HepG2 (cell line): ENCODE measurements around the gene C5orf15. TPM values are rescaled to one million over a fixed set of nuclear protein-coding genes. Genes with fewer than 3 reads are reported as not detected.

Source experiments
- CREM ChIP-seq, 2 experiments: sonication (generic) in 1 of 2; formaldehyde crosslinking in 1 of 2; IDR thresholded peaks; 2 replicates each; pipeline versions ENCODE4 v1.4.0 to v1.6.1; 2016 to 2020; ENCODE audit warnings: antibody characterized with exemption in 1 of 2, mild to moderate bottlenecking in 1 of 2, missing genetic modification reagents in 1 of 2
- ELF3 ChIP-seq: IDR thresholded peaks from 2 replicates; pipeline ENCODE4 v1.6.1; 2016; ENCODE audit warnings: missing genetic modification reagents, missing compliant biosample characterization
- FOSL2 ChIP-seq: sonication (generic); formaldehyde crosslinking; IDR thresholded peaks from 2 replicates; pipeline ENCODE4 v1.4.0; 2020; ENCODE audit warnings: missing genetic modification reagents
- FOXC1 ChIP-seq: sonication (generic); formaldehyde crosslinking; IDR thresholded peaks from 2 replicates; pipeline ENCODE4 v1.8.0; 2022; ENCODE audit warnings: mild to moderate bottlenecking, missing genetic modification reagents, borderline replicate concordance
- MBNL3 ChIP-seq: fragments of 250-450 bp; sonication (Bioruptor Pico); conservative IDR thresholded peaks from 2 replicates; pipeline ENCODE4 v1.8.0; 2022; ENCODE audit warnings: mild to moderate bottlenecking, inconsistent platforms
- MED8 ChIP-seq: sonication (generic); formaldehyde crosslinking; IDR thresholded peaks from 2 replicates; pipeline ENCODE4 v1.8.1; 2023; ENCODE audit warnings: mild to moderate bottlenecking, missing genetic modification reagents; ENCODE audit not compliant: insufficient replicate concordance
- PHF8 ChIP-seq: sonication (generic); formaldehyde crosslinking; IDR thresholded peaks from 2 replicates; pipeline ENCODE4 v1.5.0; 2020; ENCODE audit warnings: missing genetic modification reagents
- PRDM15 ChIP-seq: sonication (generic); formaldehyde crosslinking; IDR thresholded peaks from 2 replicates; pipeline ENCODE4 v1.4.0; 2020; ENCODE audit warnings: missing genetic modification reagents
- REPIN1 ChIP-seq: sonication (generic); formaldehyde crosslinking; IDR thresholded peaks from 2 replicates; pipeline ENCODE4 v1.8.0; 2022; ENCODE audit warnings: missing genetic modification reagents, low read depth, mild to moderate bottlenecking, borderline replicate concordance
- SAP130 ChIP-seq: IDR thresholded peaks from 2 replicates; pipeline ENCODE4 v1.6.1; 2016; ENCODE audit warnings: low read depth
- THAP11 ChIP-seq: IDR thresholded peaks from 2 replicates; pipeline ENCODE4 v1.6.1; 2016; ENCODE audit warnings: missing biosample characterization, missing genetic modification reagents
- ZNF431 ChIP-seq: sonication (generic); formaldehyde crosslinking; IDR thresholded peaks from 2 replicates; pipeline ENCODE4 v1.9.0; 2022; ENCODE audit warnings: missing genetic modification reagents, low read depth, mild to moderate bottlenecking, borderline replicate concordance
- ZNF580 ChIP-seq: IDR thresholded peaks from 2 replicates; pipeline ENCODE4 v1.6.1; 2016; ENCODE audit warnings: low read depth, borderline replicate concordance
- polyA plus RNA-seq, 8 experiments: library from polyadenylated mRNA; depleted of rRNA in 3 of 8; stranded (reverse) in 7 of 8; unstranded in 1 of 8; fragments of >200 nt; fragmentation: Illumina TruSeq in 4 of 8; extraction: Trizol in 4 of 8; gene quantifications; 2 replicates each; pipeline versions ENCODE4 v1.2.1 to v1.2.3, GENCODE V29; 2011 to 2016; ENCODE audit warnings: low read depth in 4 of 8, missing spikeins in 1 of 8, mixed read lengths in 1 of 8; ENCODE audit not compliant: insufficient read depth in 1 of 8
- total RNA-seq, 5 experiments: library from RNA; depleted of rRNA; stranded (reverse); fragments of >200 nt; fragmentation: Illumina TruSeq; extraction: Trizol; gene quantifications; 2 replicates each; pipeline ENCODE4 v1.2.3, GENCODE V29; 2016; ENCODE audit warnings: low read depth in 1 of 5
- TF ChIP-seq, protein P1 (sequence below): sonication (generic); formaldehyde crosslinking; IDR thresholded peaks from 2 replicates; pipeline ENCODE4 v1.4.0; 2020; ENCODE audit warnings: mild to moderate bottlenecking, low read depth, missing genetic modification reagents
- TF ChIP-seq, protein P2 (sequence below): sonication (generic); formaldehyde crosslinking; IDR thresholded peaks from 2 replicates; pipeline ENCODE4 v1.5.1; 2020; ENCODE audit warnings: mild to moderate bottlenecking, missing genetic modification reagents
- TF ChIP-seq, protein P3 (sequence below): sonication (generic); formaldehyde crosslinking; IDR thresholded peaks from 2 replicates; pipeline ENCODE4 v1.5.0; 2020; ENCODE audit warnings: mild to moderate bottlenecking, missing genetic modification reagents, borderline replicate concordance

C5orf15 gene
- total and polyA plus RNA-seq, 2 of the 13 experiments (the other 11 are each of a cell fraction or from before 2014, with no cell fraction given), result 58.5 to 82.7 TPM

GRCh38 chr5:133968204-133968980 lies at the start of gene C5orf15 (continued):
- TF ChIP-seq PRDM15 (CRISPR knock-in tag) (no peak), FOXC1 (CRISPR knock-in tag) (peak; percentile 58; the same call in 1 of the 2 replicates), CREM (IDR thresholded peaks at IDR 0.05) (peak; percentile 97), CREM (CRISPR knock-in tag; IDR thresholded peaks at IDR 0.05) (no peak), THAP11 (CRISPR knock-in tag) (peak; percentile 88), ZNF580 (CRISPR knock-in tag) (peak; percentile 72; the same call in 1 of the 2 replicates), REPIN1 (peak; percentile 75; the same call in 1 of the 2 replicates), PHF8 (peak; percentile 98), ELF3 (CRISPR knock-in tag) (peak; percentile 69; the same call in 1 of the 2 replicates), MBNL3 (no peak), MED8 (CRISPR knock-in tag) (peak; percentile 77), FOSL2 (peak; percentile 51; the same call in 1 of the 2 replicates), SAP130 (CRISPR knock-in tag) (peak; percentile 96), ZNF431 (CRISPR knock-in tag) (peak; percentile 86)
- TF ChIP-seq, protein P1, sequence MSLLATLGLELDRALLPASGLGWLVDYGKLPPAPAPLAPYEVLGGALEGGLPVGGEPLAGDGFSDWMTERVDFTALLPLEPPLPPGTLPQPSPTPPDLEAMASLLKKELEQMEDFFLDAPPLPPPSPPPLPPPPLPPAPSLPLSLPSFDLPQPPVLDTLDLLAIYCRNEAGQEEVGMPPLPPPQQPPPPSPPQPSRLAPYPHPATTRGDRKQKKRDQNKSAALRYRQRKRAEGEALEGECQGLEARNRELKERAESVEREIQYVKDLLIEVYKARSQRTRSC (CRISPR knock-in tag), result no peak
- TF ChIP-seq, protein P2, sequence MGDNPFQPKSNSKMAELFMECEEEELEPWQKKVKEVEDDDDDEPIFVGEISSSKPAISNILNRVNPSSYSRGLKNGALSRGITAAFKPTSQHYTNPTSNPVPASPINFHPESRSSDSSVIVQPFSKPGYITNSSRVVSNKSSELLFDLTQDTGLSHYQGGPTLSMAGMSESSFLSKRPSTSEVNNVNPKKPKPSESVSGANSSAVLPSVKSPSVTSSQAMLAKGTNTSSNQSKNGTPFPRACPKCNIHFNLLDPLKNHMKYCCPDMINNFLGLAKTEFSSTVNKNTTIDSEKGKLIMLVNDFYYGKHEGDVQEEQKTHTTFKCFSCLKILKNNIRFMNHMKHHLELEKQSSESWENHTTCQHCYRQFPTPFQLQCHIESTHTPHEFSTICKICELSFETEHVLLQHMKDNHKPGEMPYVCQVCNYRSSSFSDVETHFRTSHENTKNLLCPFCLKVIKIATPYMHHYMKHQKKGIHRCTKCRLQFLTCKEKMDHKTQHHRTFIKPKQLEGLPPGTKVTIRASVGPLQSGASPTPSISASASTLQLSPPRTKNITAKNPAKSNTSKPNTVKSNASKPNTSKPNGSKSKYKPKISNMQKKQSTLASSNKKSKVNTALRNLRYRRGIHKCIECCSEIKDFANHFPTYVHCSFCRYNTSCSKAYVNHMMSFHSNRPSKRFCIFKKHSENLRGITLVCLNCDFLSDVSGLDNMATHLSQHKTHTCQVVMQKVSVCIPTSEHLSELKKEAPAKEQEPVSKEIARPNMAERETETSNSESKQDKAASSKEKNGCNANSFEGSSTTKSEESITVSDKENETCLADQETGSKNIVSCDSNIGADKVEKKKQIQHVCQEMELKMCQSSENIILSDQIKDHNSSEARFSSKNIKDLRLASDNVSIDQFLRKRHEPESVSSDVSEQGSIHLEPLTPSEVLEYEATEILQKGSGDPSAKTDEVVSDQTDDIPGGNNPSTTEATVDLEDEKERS (CRISPR knock-in tag), result no peak; the same call in 1 of the 2 replicates
- TF ChIP-seq, protein P3, sequence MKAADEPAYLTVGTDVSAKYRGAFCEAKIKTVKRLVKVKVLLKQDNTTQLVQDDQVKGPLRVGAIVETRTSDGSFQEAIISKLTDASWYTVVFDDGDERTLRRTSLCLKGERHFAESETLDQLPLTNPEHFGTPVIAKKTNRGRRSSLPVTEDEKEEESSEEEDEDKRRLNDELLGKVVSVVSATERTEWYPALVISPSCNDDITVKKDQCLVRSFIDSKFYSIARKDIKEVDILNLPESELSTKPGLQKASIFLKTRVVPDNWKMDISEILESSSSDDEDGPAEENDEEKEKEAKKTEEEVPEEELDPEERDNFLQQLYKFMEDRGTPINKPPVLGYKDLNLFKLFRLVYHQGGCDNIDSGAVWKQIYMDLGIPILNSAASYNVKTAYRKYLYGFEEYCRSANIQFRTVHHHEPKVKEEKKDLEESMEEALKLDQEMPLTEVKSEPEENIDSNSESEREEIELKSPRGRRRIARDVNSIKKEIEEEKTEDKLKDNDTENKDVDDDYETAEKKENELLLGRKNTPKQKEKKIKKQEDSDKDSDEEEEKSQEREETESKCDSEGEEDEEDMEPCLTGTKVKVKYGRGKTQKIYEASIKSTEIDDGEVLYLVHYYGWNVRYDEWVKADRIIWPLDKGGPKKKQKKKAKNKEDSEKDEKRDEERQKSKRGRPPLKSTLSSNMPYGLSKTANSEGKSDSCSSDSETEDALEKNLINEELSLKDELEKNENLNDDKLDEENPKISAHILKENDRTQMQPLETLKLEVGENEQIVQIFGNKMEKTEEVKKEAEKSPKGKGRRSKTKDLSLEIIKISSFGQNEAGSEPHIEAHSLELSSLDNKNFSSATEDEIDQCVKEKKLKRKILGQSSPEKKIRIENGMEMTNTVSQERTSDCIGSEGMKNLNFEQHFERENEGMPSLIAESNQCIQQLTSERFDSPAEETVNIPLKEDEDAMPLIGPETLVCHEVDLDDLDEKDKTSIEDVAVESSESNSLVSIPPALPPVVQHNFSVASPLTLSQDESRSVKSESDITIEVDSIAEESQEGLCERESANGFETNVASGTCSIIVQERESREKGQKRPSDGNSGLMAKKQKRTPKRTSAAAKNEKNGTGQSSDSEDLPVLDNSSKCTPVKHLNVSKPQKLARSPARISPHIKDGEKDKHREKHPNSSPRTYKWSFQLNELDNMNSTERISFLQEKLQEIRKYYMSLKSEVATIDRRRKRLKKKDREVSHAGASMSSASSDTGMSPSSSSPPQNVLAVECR (CRISPR knock-in tag), result peak; percentile 91
